ENCODE data around the gene CAMTA1.
A peak's percentile ranks its signal among the peaks of the same experiment; 100 is the strongest.

CAMTA1 gene

GRCh38 chr1:7111853-7112252 is 326.6 kb downstream of the CAMTA1 start:
- DNase-seq (ENCODE audit: low read depth) = no peak
- no peak for TF ChIP-seq CTCF (IDR thresholded peaks at IDR 0.05; ENCODE audit: control insufficient read depth, extremely low read depth, insufficient read depth)
- no peak overlapping the region for H3K4me3 ChIP-seq (ENCODE audit: low read depth, low read length)

- no peak overlapping the region for H3K4me3 ChIP-seq (ENCODE audit: low read depth, low read length)
- DNase-seq (ENCODE audit: low read depth) = no peak
- TF ChIP-seq CTCF (IDR thresholded peaks at IDR 0.05; ENCODE audit: control insufficient read depth, extremely low read depth, insufficient read depth) = no peak
Measured at GRCh38 chr1:7113136-7113535, 327.9 kb downstream of the CAMTA1 start.

GRCh38 chr1:7113822-7114221 is 328.6 kb downstream of the CAMTA1 start:
- no peak overlapping the region for H3K4me3 ChIP-seq (ENCODE audit: low read depth, low read length)
- DNase-seq (ENCODE audit: low read depth) = no peak
- TF ChIP-seq CTCF (IDR thresholded peaks at IDR 0.05; ENCODE audit: control insufficient read depth, extremely low read depth, insufficient read depth) = no peak

GRCh38 chr1:7116001-7116400 is 330.7 kb downstream of the CAMTA1 start:
- H3K4me3 ChIP-seq (ENCODE audit: low read depth, low read length) = no peak overlapping the region
- no peak for DNase-seq (ENCODE audit: low read depth)
- no peak for TF ChIP-seq CTCF (IDR thresholded peaks at IDR 0.05; ENCODE audit: control insufficient read depth, extremely low read depth, insufficient read depth)

GRCh38 chr1:7117399-7118281 is 332.4 kb downstream of the CAMTA1 start:
- H3K4me3 ChIP-seq (ENCODE audit: low read depth, low read length) = no peak overlapping the region
- no peak for DNase-seq (ENCODE audit: low read depth)
- 0 out of 2 replicates have a peak, but pooled peaks have one; percentile 10 for TF ChIP-seq CTCF (IDR thresholded peaks at IDR 0.05; ENCODE audit: control insufficient read depth, extremely low read depth, insufficient read depth)

GRCh38 chr1:7119156-7119555 is 333.9 kb downstream of the CAMTA1 start:
- no peak overlapping the region for H3K4me3 ChIP-seq (ENCODE audit: low read depth, low read length)
- no peak for DNase-seq (ENCODE audit: low read depth)
- TF ChIP-seq CTCF (IDR thresholded peaks at IDR 0.05; ENCODE audit: control insufficient read depth, extremely low read depth, insufficient read depth) = no peak
